C4-2B (cell line): ENCODE measurements around the gene CTIF.

Experiments
- CTCF ChIP-seq: fragments of 450-650 bp; conservative IDR thresholded peaks from 2 replicates; pipeline ENCODE4 v1.5.1; 2017; ENCODE audit warnings: mild to moderate bottlenecking
- ZFX ChIP-seq: fragments of 450-650 bp; IDR thresholded peaks from 2 replicates; pipeline ENCODE4 v1.6.1; 2017

- TF ChIP-seq CTCF (no peak), ZFX (no peak)
These were observed 223.2 kb downstream of the CTIF start for GRCh38 chr18:48762022-48762421.
